HG03442 (cell line): ENCODE measurements around the gene SPRYD4.

ENCODE experiments used
- ATAC-seq: cut with Tn5 transposase; IDR thresholded peaks from one replicate; pipeline ENCODE4 v1.9.1; 2021; ENCODE audit warnings: mild to moderate bottlenecking, moderate library complexity; ENCODE audit not compliant: unreplicated experiment

Gene SPRYD4

GRCh38 chr12:56520506-56520905 lies 52.1 kb downstream of the SPRYD4 start:
- ATAC-seq = no peak

GRCh38 chr12:56521209-56521589 lies 52.8 kb downstream of the SPRYD4 start:
- ATAC-seq = no peak

GRCh38 chr12:56521590-56522371 lies 53.4 kb downstream of the SPRYD4 start, which contains the start of gene RBMS2:
Gene RBMS2 (plus strand): TSS chr12:56521820. CDS start chr12:56522024, 204 bp downstream.
- ATAC-seq = no peak

GRCh38 chr12:56522411-56523193 lies 54.2 kb downstream of the SPRYD4 start:
- no peak for ATAC-seq

- no peak for ATAC-seq
Observed at GRCh38 chr12:56528846-56529245, 60.5 kb downstream of the SPRYD4 start.
